ENCODE data around the gene RPL12. TPM values are rescaled to one million over a fixed set of nuclear protein-coding genes. Genes with fewer than 3 reads are reported as not detected.

RPL12 gene
- total RNA-seq, 1 donor from 2014 or later, result 1,018 TPM

GRCh38 chr9:127457191-127457878 lies 6.1 kb upstream of the RPL12 start:
- peaks cover 18% of the 10 kb centered on the region for H3K4me1 ChIP-seq
- intact Hi-C loops (cut with DNase I), result no loop called here
- H3K27me3 ChIP-seq (ENCODE audit: low read depth), result no peaks in the 10 kb centered on the region
- DNase-seq, result no peak
- H3K27ac ChIP-seq, result no peak overlapping the region
- ATAC-seq, result no peak
- H3K4me3 ChIP-seq, result no peak overlapping the region
- TF ChIP-seq CTCF (IDR thresholded peaks at IDR 0.05), result no peak
- no peaks in the 10 kb centered on the region for H3K9me3 ChIP-seq
- H3K36me3 ChIP-seq, result peaks cover 57% of the 10 kb centered on the region

GRCh38 chr9:127455324-127455992 lies 4.3 kb upstream of the RPL12 start:
- peak; percentile 59 for DNase-seq
- no peak for ATAC-seq
- peaks cover 39% of the 10 kb centered on the region for H3K36me3 ChIP-seq
- peak; percentile 41 for TF ChIP-seq CTCF (IDR thresholded peaks at IDR 0.05)
- no peaks in the 10 kb centered on the region for H3K27me3 ChIP-seq (ENCODE audit: low read depth)
- intact Hi-C loops (cut with DNase I), result no loop called here
- peak overlapping the region; percentile 13 for H3K27ac ChIP-seq
- H3K9me3 ChIP-seq, result no peaks in the 10 kb centered on the region
- peaks cover 24% of the 10 kb centered on the region for H3K4me1 ChIP-seq
- no peak overlapping the region for H3K4me3 ChIP-seq

GRCh38 chr9:127452691-127453090 lies 1.5 kb upstream of the RPL12 start:
- Histone ChIP-seq H3K36me3 (peaks cover 39% of the 10 kb centered on the region), H3K27ac (peak overlapping the region; percentile 92), H3K27me3 (ENCODE audit: low read depth) (no peaks in the 10 kb centered on the region), H3K4me1 (peaks cover 44% of the 10 kb centered on the region), H3K9me3 (no peaks in the 10 kb centered on the region), H3K4me3 (peak overlapping the region; percentile 81)
- no peak for TF ChIP-seq CTCF (IDR thresholded peaks at IDR 0.05)
- intact Hi-C loops (cut with DNase I), result no loop called here
- ATAC-seq (no peak), DNase-seq (peak; percentile 57)

GRCh38 chr9:127451858-127452656 lies 851 bp upstream of the RPL12 start:
- TF ChIP-seq CTCF (IDR thresholded peaks at IDR 0.05), result no peak
- Histone ChIP-seq H3K4me1 (peaks cover 44% of the 10 kb centered on the region), H3K27ac (peak overlapping the region; percentile 92), H3K36me3 (peaks cover 39% of the 10 kb centered on the region), H3K4me3 (peak overlapping the region; percentile 81), H3K9me3 (no peaks in the 10 kb centered on the region), H3K27me3 (ENCODE audit: low read depth) (no peaks in the 10 kb centered on the region)
- peak; percentile 25 to 48 for ATAC-seq
- DNase-seq, result peak; percentile 66
- intact Hi-C loops (cut with DNase I), result no loop called here

GRCh38 chr9:127451608-127451857 lies 327 bp upstream of the RPL12 start:
- Histone ChIP-seq H3K9me3 (no peaks in the 10 kb centered on the region), H3K27me3 (ENCODE audit: low read depth) (no peaks in the 10 kb centered on the region), H3K4me1 (peaks cover 44% of the 10 kb centered on the region), H3K27ac (peak overlapping the region; percentile 92), H3K36me3 (peaks cover 42% of the 10 kb centered on the region), H3K4me3 (peak overlapping the region; percentile 81)
- no peak for TF ChIP-seq CTCF (IDR thresholded peaks at IDR 0.05)
- intact Hi-C loops (cut with DNase I), result no loop called here
- DNase-seq, result no peak
- no peak for ATAC-seq

Measured in lower lobe of right lung (tissue), 2 donors.